Stomach (tissue), 4 donors: ENCODE results near the gene NYAP1.

Experiments used
- POLR2A ChIP-seq, 4 donors: fragments of 450-650 bp; IDR thresholded peaks; one replicate each; pipeline ENCODE4 v1.6.1; 2016; ENCODE audit warnings: antibody characterized with exemption in 4 of 4, control low read depth in 2 of 4, mild to moderate bottlenecking in 1 of 4, moderate library complexity in 1 of 4
- POLR2AphosphoS5 ChIP-seq, 3 donors: sonication (generic); formaldehyde crosslinking; IDR thresholded peaks; one replicate each; pipeline ENCODE4 v1.6.1; 2016; ENCODE audit warnings: antibody characterized with exemption in 3 of 3

DNA sequence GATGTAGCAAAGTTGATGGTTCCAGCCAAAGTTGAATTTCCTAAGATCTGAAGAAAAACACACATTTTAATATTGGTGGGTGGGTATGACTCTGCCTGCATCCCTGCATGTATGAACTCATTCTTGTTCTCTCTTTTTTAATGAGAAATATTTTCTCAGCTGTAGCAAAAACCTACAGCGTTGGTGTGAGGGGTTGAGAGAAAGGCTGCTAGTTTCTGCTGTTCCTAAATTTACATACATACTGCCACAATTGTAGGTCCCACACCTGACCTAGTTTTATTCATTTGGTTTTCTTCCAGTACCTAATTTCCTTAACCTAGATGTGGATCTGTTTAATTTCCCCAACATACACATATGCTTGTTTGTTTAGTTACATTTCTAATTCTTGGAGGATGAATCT, 59.9 kb downstream of the NYAP1 start:
- TF ChIP-seq POLR2AphosphoS5 (IDR thresholded peaks at IDR 0.05) (no peak), POLR2A (IDR thresholded peaks at IDR 0.05) (no peak)
